PFSK-1 (cell line): ENCODE measurements around the gene LSM14A.

Experiments used
- POLR2AphosphoS5 ChIP-seq: IDR thresholded peaks from 2 replicates; pipeline ENCODE4 v1.6.1; 2012; ENCODE audit warnings: low read depth, mild to moderate bottlenecking, control low read depth, low read length, moderate library complexity
- SIN3A ChIP-seq: IDR thresholded peaks from 2 replicates; pipeline ENCODE4 v1.6.1; 2012; ENCODE audit warnings: mild to moderate bottlenecking, low read length, moderate library complexity, borderline replicate concordance; ENCODE audit not compliant: insufficient read depth
- TAF1 ChIP-seq: IDR thresholded peaks from 2 replicates; pipeline ENCODE4 v1.6.1; 2012; ENCODE audit warnings: low read length, control low read depth, borderline replicate concordance; ENCODE audit not compliant: insufficient read depth
- TF ChIP-seq, protein P1 (sequence below), 2 experiments: IDR thresholded peaks; 2 replicates each; pipeline versions ENCODE4 v1.6.1 to v1.8.0; 2011 to 2012; ENCODE audit warnings: low read depth in 2 of 2, low read length in 2 of 2, control low read depth in 1 of 2, inconsistent platforms in 1 of 2, mild to moderate bottlenecking in 1 of 2, moderate library complexity in 1 of 2; ENCODE audit not compliant: insufficient read depth in 1 of 2

DNA sequence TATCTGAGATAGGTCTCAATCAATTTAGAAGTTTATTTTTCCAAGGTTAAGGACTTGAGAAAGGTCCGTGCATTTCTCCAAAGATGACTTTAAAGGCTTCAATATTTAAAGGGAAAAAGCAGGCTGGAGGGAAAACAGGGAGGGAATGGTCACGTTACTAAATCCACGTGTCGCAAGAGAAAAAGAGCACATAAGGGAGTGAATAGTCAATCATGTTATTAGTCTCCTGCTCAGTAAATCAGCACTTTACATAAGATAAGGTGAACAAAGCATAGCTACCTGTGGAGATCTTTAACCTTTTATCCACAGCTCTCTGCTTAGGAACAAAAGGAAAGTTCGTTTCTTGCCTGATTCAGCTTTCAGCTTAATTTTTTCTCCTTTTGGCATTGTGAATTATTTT, 31.3 kb upstream of the LSM14A start:
- TF ChIP-seq TAF1 (no peak), SIN3A (no peak), POLR2AphosphoS5 (no peak)
- TF ChIP-seq, protein P1, sequence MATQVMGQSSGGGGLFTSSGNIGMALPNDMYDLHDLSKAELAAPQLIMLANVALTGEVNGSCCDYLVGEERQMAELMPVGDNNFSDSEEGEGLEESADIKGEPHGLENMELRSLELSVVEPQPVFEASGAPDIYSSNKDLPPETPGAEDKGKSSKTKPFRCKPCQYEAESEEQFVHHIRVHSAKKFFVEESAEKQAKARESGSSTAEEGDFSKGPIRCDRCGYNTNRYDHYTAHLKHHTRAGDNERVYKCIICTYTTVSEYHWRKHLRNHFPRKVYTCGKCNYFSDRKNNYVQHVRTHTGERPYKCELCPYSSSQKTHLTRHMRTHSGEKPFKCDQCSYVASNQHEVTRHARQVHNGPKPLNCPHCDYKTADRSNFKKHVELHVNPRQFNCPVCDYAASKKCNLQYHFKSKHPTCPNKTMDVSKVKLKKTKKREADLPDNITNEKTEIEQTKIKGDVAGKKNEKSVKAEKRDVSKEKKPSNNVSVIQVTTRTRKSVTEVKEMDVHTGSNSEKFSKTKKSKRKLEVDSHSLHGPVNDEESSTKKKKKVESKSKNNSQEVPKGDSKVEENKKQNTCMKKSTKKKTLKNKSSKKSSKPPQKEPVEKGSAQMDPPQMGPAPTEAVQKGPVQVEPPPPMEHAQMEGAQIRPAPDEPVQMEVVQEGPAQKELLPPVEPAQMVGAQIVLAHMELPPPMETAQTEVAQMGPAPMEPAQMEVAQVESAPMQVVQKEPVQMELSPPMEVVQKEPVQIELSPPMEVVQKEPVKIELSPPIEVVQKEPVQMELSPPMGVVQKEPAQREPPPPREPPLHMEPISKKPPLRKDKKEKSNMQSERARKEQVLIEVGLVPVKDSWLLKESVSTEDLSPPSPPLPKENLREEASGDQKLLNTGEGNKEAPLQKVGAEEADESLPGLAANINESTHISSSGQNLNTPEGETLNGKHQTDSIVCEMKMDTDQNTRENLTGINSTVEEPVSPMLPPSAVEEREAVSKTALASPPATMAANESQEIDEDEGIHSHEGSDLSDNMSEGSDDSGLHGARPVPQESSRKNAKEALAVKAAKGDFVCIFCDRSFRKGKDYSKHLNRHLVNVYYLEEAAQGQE (IDR thresholded peaks at IDR 0.05; ENCODE audit: insufficient read depth in 1 of 2, low read depth in 2 of 2, low read length in 2 of 2) = no peak
